ENCODE measurements around the gene STX10. TPM values are rescaled to one million over a fixed set of nuclear protein-coding genes. Genes with fewer than 3 reads are reported as not detected.

Gene STX10
- total and polyA plus RNA-seq, 9 of the 15 experiments (the other 6 are each of a cell fraction or from before 2014, with no cell fraction given) = 0.51 to 66.3 (median 31.0) TPM

DNA sequence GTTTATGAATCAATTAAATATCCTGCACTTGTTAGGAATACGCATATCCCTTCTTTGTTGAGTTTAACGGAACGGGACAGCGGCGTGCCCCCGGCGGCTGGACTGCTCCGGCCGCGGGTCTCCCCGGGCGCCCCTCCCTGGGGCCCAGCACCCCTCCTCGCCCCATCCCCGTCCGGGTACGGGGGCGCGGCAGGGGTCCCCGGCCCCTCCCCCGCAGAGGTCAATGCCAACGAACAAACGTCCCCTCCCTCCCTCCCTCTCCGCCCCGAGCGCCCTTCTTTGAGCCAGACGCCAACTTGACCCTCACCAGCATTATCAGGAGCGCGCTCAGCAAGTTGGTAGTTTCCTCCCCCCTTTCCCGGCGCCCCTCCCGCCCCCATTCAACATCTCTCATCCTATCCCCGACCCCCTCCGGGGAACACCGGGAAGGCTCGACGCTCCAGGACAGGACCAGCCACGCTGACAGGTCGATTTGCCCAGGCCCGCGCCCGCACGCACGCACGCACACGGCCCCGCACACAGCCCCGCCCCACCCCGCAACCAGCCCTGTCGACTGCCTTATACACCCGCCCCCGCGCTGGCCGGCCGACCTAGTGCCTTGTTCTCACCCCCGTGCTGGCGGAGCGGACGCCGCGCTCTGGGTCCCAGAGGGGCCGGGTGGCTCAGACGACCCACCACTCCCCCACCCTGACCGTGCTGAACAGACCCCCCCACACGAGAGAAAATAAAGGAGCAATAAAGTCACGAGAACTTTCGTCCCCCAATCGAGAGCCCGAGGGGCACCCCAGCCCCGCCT is 52.5 kb downstream of the STX10 start (continued):
- peak; percentile 64 for TF ChIP-seq ZNF445 (CRISPR knock-in tag; IDR thresholded peaks at IDR 0.05; ENCODE audit: low read depth)
- TF ChIP-seq NCOR1 (IDR thresholded peaks at IDR 0.05) = peak; percentile 53
- TF ChIP-seq RNF2 (IDR thresholded peaks at IDR 0.05) = 0 out of 2 replicates have a peak, but pooled peaks have one; percentile 11
- TF ChIP-seq LCOR (CRISPR knock-in tag; IDR thresholded peaks at IDR 0.05) = 0 out of 2 replicates have a peak, but pooled peaks have one; percentile 19
- peak; percentile 89 for TF ChIP-seq RBM22 (IDR thresholded peaks at IDR 0.05; ENCODE audit: low read depth, low read length, poor library complexity, severe bottlenecking)
- TF ChIP-seq PHB2 (IDR thresholded peaks at IDR 0.05; ENCODE audit: low read depth) = no peak
- peak; percentile 52; the same call in 1 of the 2 replicates for TF ChIP-seq ZNF41 (CRISPR knock-in tag; conservative IDR thresholded peaks at IDR 0.05)
- peak in 1 of 2 experiments; percentile 67; a peak in 2 of 4 replicates for TF ChIP-seq TEAD1 (CRISPR knock-in tag; IDR thresholded peaks at IDR 0.05)
- TF ChIP-seq NCOA6 (IDR thresholded peaks at IDR 0.05) = 0 out of 2 replicates have a peak, but pooled peaks have one; percentile 6
- peak; percentile 63 for TF ChIP-seq PCBP1 (IDR thresholded peaks at IDR 0.05; ENCODE audit: low read depth, low read length, poor library complexity, severe bottlenecking)
- TF ChIP-seq HDAC1 (IDR thresholded peaks at IDR 0.05) = no peak
- TF ChIP-seq RFX5 (IDR thresholded peaks at IDR 0.05; ENCODE audit: low read depth, low read length) = no peak
- no peak for TF ChIP-seq HMG20A (CRISPR knock-in tag; conservative IDR thresholded peaks at IDR 0.05)
- peak; percentile 76 for TF ChIP-seq SUPT5H (IDR thresholded peaks at IDR 0.05)
- no peak for TF ChIP-seq GATAD2A (IDR thresholded peaks at IDR 0.05)
- TF ChIP-seq HNRNPLL (IDR thresholded peaks at IDR 0.05; ENCODE audit: low read depth, low read length, poor library complexity, severe bottlenecking) = no peak
- TF ChIP-seq U2AF1 (optimal IDR thresholded peaks at IDR 0.05; ENCODE audit: low read depth, low read length) = peak; percentile 58
- TF ChIP-seq ZBTB7A (IDR thresholded peaks at IDR 0.05; ENCODE audit: borderline replicate concordance, control insufficient read depth, low read depth, low read length) = peak; percentile 90
- TF ChIP-seq, protein P1, sequence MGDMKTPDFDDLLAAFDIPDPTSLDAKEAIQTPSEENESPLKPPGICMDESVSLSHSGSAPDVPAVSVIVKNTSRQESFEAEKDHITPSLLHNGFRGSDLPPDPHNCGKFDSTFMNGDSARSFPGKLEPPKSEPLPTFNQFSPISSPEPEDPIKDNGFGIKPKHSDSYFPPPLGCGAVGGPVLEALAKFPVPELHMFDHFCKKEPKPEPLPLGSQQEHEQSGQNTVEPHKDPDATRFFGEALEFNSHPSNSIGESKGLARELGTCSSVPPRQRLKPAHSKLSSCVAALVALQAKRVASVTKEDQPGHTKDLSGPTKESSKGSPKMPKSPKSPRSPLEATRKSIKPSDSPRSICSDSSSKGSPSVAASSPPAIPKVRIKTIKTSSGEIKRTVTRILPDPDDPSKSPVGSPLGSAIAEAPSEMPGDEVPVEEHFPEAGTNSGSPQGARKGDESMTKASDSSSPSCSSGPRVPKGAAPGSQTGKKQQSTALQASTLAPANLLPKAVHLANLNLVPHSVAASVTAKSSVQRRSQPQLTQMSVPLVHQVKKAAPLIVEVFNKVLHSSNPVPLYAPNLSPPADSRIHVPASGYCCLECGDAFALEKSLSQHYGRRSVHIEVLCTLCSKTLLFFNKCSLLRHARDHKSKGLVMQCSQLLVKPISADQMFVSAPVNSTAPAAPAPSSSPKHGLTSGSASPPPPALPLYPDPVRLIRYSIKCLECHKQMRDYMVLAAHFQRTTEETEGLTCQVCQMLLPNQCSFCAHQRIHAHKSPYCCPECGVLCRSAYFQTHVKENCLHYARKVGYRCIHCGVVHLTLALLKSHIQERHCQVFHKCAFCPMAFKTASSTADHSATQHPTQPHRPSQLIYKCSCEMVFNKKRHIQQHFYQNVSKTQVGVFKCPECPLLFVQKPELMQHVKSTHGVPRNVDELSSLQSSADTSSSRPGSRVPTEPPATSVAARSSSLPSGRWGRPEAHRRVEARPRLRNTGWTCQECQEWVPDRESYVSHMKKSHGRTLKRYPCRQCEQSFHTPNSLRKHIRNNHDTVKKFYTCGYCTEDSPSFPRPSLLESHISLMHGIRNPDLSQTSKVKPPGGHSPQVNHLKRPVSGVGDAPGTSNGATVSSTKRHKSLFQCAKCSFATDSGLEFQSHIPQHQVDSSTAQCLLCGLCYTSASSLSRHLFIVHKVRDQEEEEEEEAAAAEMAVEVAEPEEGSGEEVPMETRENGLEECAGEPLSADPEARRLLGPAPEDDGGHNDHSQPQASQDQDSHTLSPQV (IDR thresholded peaks at IDR 0.05) = no peak
- no peak for TF ChIP-seq TFAM (CRISPR knock-in tag; conservative IDR thresholded peaks at IDR 0.05)
- peak; percentile 94 for TF ChIP-seq PHB (CRISPR knock-in tag; IDR thresholded peaks at IDR 0.05)
- peak; percentile 20; the same call in 1 of the 2 replicates for TF ChIP-seq ZBTB17 (CRISPR knock-in tag; IDR thresholded peaks at IDR 0.05)
- peak; percentile 78; the same call in 1 of the 2 replicates for TF ChIP-seq HDAC6 (IDR thresholded peaks at IDR 0.05; ENCODE audit: low read depth, low read length)
- no peak; the same call in 1 of the 2 replicates for TF ChIP-seq ZFP30 (CRISPR knock-in tag; IDR thresholded peaks at IDR 0.05; ENCODE audit: borderline replicate concordance)
- peak; percentile 77; the same call in 1 of the 2 replicates for TF ChIP-seq ZNF586 (CRISPR knock-in tag; conservative IDR thresholded peaks at IDR 0.05)
- TF ChIP-seq SRF (CRISPR knock-in tag; IDR thresholded peaks at IDR 0.05) = peak in 1 of 2 experiments; percentile 28; a peak in 1 of 4 replicates
- TF ChIP-seq GTF2E2 (tag; IDR thresholded peaks at IDR 0.05) = no peak

Data from K562 (cell line).